Upper lobe of left lung (tissue), 4 donors: Measurements from ENCODE around the gene HLA-DQB1.

ENCODE experiments used
- CTCF ChIP-seq, 6 experiments: fragments of 450-650 bp in 4 of 6; fragments of 200-600 bp in 2 of 6; sonication (generic) in 2 of 6; IDR thresholded peaks; one replicate each; pipeline ENCODE4 v1.5.1; 2016 to 2019; ENCODE audit warnings: antibody characterized with exemption in 6 of 6
- EP300 ChIP-seq, 4 donors: sonication (generic); formaldehyde crosslinking; IDR thresholded peaks; one replicate each; pipeline ENCODE4 v1.5.1; 2017; ENCODE audit warnings: antibody characterized with exemption in 4 of 4, control low read depth in 2 of 4
- POLR2A ChIP-seq, 4 donors: fragments of 450-650 bp; IDR thresholded peaks; one replicate each; pipeline ENCODE4 v1.5.1; 2016 to 2017; ENCODE audit warnings: antibody characterized with exemption in 4 of 4, mild to moderate bottlenecking in 2 of 4
- POLR2AphosphoS5 ChIP-seq, 2 donors: sonication (generic); formaldehyde crosslinking; IDR thresholded peaks; one replicate each; pipeline ENCODE4 v1.5.1; 2017; ENCODE audit warnings: antibody characterized with exemption in 2 of 2

GRCh38 chr6:32645047-32645703 lies 21.3 kb downstream of the HLA-DQB1 start:
- TF ChIP-seq POLR2A (IDR thresholded peaks at IDR 0.05), result no peak
- no peak for TF ChIP-seq POLR2AphosphoS5 (IDR thresholded peaks at IDR 0.05)
- no peak for TF ChIP-seq CTCF (IDR thresholded peaks at IDR 0.05)
- no peak for TF ChIP-seq EP300 (IDR thresholded peaks at IDR 0.05)
